Measurements from ENCODE around the gene CSN3. TPM values are rescaled to one million over a fixed set of nuclear protein-coding genes. Genes with fewer than 3 reads are reported as not detected.

The CSN3 gene
- total RNA-seq, 3 donors from 2014 or later, result not detected

DNA sequence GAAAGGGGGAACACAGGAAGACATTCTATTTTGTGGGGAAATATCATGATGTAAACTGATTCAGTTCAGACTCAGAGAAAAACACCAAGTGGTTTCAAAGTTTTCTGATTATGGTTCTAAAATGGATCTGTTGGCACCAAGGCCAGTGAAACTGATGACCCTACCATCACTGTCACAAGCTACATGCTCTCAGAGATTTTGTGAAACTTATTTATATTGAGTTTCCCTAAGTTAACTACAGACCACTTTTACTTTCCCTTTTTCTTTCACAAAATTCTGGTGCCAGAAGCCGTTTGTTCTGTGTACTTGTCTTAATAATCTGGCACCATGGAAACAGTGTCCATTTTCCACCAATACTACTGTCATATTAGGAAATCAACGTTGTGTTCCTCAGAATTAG is 48.9 kb downstream of the CSN3 start:
- Histone ChIP-seq H3K4me3 (no peak overlapping the region), H3K9me3 (no peaks in the 10 kb centered on the region), H3K4me1 (ENCODE audit: low read depth) (no peaks in the 10 kb centered on the region), H3K36me3 (ENCODE audit: low read depth) (no peaks in the 10 kb centered on the region)
- ATAC-seq (no peak), DNase-seq (no peak)
- intact Hi-C loops (cut with DNase I, micrococcal nuclease), result no loop called here
- TF ChIP-seq, protein P1, sequence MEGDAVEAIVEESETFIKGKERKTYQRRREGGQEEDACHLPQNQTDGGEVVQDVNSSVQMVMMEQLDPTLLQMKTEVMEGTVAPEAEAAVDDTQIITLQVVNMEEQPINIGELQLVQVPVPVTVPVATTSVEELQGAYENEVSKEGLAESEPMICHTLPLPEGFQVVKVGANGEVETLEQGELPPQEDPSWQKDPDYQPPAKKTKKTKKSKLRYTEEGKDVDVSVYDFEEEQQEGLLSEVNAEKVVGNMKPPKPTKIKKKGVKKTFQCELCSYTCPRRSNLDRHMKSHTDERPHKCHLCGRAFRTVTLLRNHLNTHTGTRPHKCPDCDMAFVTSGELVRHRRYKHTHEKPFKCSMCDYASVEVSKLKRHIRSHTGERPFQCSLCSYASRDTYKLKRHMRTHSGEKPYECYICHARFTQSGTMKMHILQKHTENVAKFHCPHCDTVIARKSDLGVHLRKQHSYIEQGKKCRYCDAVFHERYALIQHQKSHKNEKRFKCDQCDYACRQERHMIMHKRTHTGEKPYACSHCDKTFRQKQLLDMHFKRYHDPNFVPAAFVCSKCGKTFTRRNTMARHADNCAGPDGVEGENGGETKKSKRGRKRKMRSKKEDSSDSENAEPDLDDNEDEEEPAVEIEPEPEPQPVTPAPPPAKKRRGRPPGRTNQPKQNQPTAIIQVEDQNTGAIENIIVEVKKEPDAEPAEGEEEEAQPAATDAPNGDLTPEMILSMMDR (IDR thresholded peaks at IDR 0.05), result no peak

DNA sequence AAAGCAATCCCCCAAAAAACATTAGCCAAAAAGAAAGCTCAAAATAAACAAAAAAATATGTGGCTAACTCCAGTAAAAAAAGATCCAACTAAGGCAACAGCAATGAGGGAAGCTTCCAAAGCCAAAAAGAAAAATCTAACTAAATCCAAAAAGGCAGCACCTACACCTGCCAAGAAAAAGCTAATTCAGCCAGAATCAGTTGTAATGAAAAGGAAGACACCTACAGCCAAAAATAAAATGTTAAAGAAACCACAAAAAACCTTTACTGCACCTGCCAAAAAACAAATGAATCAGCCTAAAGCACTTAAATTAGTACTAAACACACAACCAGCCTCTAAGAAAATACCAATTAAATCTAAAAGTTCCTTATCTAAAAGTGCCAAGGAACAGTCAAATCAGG is 55.2 kb downstream of the CSN3 start:
- Histone ChIP-seq H3K9me3 (no peaks in the 10 kb centered on the region), H3K4me3 (no peak overlapping the region), H3K4me1 (ENCODE audit: low read depth) (no peaks in the 10 kb centered on the region), H3K36me3 (ENCODE audit: low read depth) (no peaks in the 10 kb centered on the region)
- intact Hi-C loops (cut with DNase I, micrococcal nuclease), result no loop called here
- TF ChIP-seq, protein P1 (IDR thresholded peaks at IDR 0.05), result no peak
- ATAC-seq (no peak), DNase-seq (no peak)

DNA sequence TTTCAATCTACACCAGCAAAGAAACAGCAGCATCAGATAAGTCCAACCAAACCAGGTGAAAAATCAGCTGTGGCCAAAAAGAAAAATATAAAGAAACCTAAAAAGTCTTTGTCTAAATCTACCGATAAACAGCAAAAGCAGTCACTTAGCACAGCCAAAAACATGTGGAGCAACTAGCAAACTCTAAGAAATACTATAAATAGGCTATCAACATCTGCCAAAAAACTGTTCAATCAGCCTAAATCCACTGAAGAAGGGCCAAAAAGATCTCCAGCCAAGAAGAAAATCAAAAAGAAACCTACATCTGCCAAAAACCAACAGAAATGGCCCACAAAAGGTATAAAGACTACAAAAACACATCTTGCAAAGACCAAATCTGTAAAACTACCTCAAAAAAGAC is 55.7 kb downstream of the CSN3 start:
- ATAC-seq (no peak), DNase-seq (no peak)
- H3K9me3 ChIP-seq, result no peaks in the 10 kb centered on the region
- TF ChIP-seq, protein P1 (IDR thresholded peaks at IDR 0.05), result no peak
- intact Hi-C loops (cut with DNase I, micrococcal nuclease), result no loop called here
- no peak overlapping the region for H3K4me3 ChIP-seq
- H3K36me3 ChIP-seq (ENCODE audit: low read depth), result no peaks in the 10 kb centered on the region
- H3K4me1 ChIP-seq (ENCODE audit: low read depth), result no peaks in the 10 kb centered on the region

DNA sequence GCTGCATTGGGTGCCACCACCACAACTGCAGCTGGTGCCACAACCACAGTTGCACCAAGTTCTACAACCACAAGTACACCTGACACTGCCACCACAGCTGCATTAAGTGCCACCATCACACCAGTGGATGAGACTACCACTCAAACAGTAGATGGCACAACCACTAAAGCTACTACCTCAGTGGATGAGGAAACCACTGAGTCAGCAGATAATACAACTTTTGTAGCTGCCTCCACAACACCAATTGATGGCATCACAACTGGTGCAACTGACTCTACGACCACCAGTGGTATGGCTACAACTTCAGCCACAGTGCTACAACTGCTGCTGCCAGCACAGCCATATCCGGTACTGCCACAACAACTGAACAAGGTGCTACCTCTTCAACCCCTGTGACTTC is 57.2 kb downstream of the CSN3 start:
- intact Hi-C loops (cut with DNase I, micrococcal nuclease), result no loop called here
- TF ChIP-seq, protein P1 (IDR thresholded peaks at IDR 0.05), result no peak

DNA sequence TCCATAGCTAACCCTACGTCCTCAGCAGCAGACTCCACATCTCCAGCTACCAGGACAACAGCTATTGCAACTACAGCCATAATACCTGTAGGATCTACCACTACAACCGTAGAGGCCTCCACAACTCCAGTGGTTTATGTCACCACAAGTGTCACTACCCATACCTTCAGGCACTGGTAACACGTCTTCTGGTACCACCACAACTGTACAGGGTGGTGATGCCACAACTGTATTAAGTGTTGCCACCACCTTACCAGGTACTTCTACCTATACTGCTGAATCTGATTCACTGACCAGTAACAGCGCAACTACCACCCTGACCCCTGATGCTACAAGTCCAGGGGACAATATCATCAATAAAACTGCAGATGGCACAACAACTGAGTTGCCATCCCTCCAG is 57.8 kb downstream of the CSN3 start:
- ATAC-seq (no peak), DNase-seq (no peak)
- Histone ChIP-seq H3K9me3 (no peaks in the 10 kb centered on the region), H3K36me3 (ENCODE audit: low read depth) (no peaks in the 10 kb centered on the region), H3K4me1 (ENCODE audit: low read depth) (no peaks in the 10 kb centered on the region), H3K4me3 (no peak overlapping the region)
- TF ChIP-seq, protein P1 (IDR thresholded peaks at IDR 0.05), result no peak
- intact Hi-C loops (cut with DNase I, micrococcal nuclease), result no loop called here

More for the DNA sequence above, 57.2 kb downstream of the CSN3 start:
- ATAC-seq (no peak), DNase-seq (no peak)
- Histone ChIP-seq H3K36me3 (ENCODE audit: low read depth) (no peaks in the 10 kb centered on the region), H3K4me1 (ENCODE audit: low read depth) (no peaks in the 10 kb centered on the region), H3K9me3 (no peaks in the 10 kb centered on the region), H3K4me3 (no peak overlapping the region)

Other genes starting within 250 kb of the CSN3 start
- gene STATH, start 246.6 kb upstream of the CSN3 start, total RNA-seq, result not detected
- gene HTN3, start 214.1 kb upstream of the CSN3 start, total RNA-seq, result not detected
- not detected for gene HTN1, start 192.2 kb upstream of the CSN3 start, total RNA-seq
- gene PRR27, start 88.4 kb upstream of the CSN3 start, total RNA-seq, result not detected
- 1 to 10 TPM in 1 of 3 donors, not detected in 2; 5.8 TPM for gene ODAM, start 46.9 kb upstream of the CSN3 start, total RNA-seq
- not detected for gene FDCSP, start 16.5 kb upstream of the CSN3 start, total RNA-seq
- not detected for gene CABS1, start 92.4 kb downstream of the CSN3 start, total RNA-seq
- gene SMR3A, start 118.2 kb downstream of the CSN3 start, total RNA-seq, result not detected
- not detected for gene SMR3B, start 140.5 kb downstream of the CSN3 start, total RNA-seq
- not detected for gene OPRPN, start 155.3 kb downstream of the CSN3 start, total RNA-seq
- not detected for gene MUC7, start 229.6 kb downstream of the CSN3 start, total RNA-seq